ENCODE data around the gene TMX2.

Gene TMX2

GRCh38 chr11:57779276-57779675 lies 66.9 kb downstream of the TMX2 start:
- no peak for DNase-seq (ENCODE audit: extremely low read depth, insufficient read length)
- no peak for TF ChIP-seq CTCF (IDR thresholded peaks at IDR 0.05; ENCODE audit: insufficient read depth, low read length, poor library complexity, severe bottlenecking)

DNA sequence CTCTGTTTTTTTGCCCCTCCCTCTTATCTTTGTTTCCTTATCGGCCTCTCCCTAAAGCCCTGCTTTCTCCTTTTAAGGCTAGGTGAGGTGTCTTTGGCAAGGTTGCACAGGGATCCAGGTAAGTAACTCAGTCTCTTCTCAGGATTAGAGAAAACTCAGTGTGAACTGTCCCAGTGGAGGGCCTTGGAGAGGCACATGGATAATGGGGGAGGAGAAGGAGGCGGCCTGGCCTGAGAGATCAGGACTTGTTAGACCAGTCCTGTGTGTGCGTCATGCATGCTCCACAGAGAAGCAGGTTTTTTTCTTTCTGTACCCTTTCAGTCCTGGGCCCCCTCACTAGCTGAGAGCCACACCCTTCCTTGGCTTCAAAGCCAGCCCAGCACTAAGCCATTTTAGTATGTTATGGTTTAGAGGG lies 69.1 kb downstream of the TMX2 start:
- TF ChIP-seq CTCF (IDR thresholded peaks at IDR 0.05; ENCODE audit: insufficient read depth, low read length, poor library complexity, severe bottlenecking), result no peak
- no peak for DNase-seq (ENCODE audit: extremely low read depth, insufficient read length)
- Histone ChIP-seq H3K36me3 (ENCODE audit: control insufficient read depth, insufficient read depth, low read length) (no peaks in the 10 kb centered on the region), H3K27me3 (replicated peaks; ENCODE audit: control insufficient read depth, insufficient read depth, low read length) (no peaks in the 10 kb centered on the region), H3K4me3 (replicated peaks; ENCODE audit: low read depth, low read length) (no peak overlapping the region)

More at GRCh38 chr11:57779276-57779675, 66.9 kb downstream of the TMX2 start:
- Histone ChIP-seq H3K36me3 (ENCODE audit: control insufficient read depth, insufficient read depth, low read length) (no peaks in the 10 kb centered on the region), H3K27me3 (replicated peaks; ENCODE audit: control insufficient read depth, insufficient read depth, low read length) (no peaks in the 10 kb centered on the region), H3K4me3 (replicated peaks; ENCODE audit: low read depth, low read length) (no peak overlapping the region)

DNA sequence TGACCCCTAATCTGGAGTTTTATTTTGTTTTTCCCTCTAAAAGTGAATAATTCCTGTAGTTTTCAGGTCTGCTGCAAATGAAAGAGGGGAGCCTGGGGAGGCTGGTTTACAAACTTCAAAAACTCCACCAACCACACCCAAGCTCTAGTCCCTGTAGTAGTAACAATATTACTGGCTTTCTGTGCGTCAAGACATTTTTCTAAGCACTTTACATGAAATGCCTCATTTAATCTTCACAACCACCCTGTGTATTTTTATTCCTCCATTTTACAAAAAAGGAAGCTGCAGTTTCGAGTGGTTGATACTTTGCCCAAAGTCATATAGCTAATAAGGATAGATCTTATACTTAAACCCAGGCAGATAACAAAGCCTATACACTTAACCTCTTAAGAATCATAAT lies 72.7 kb downstream of the TMX2 start:
- no peak for TF ChIP-seq CTCF (IDR thresholded peaks at IDR 0.05; ENCODE audit: insufficient read depth, low read length, poor library complexity, severe bottlenecking)
- peak; percentile 19 for DNase-seq (ENCODE audit: extremely low read depth, insufficient read length)
- H3K4me3 ChIP-seq (replicated peaks; ENCODE audit: low read depth, low read length), result no peak overlapping the region
- H3K27me3 ChIP-seq (replicated peaks; ENCODE audit: control insufficient read depth, insufficient read depth, low read length), result no peaks in the 10 kb centered on the region
- H3K36me3 ChIP-seq (ENCODE audit: control insufficient read depth, insufficient read depth, low read length), result no peaks in the 10 kb centered on the region

- DNase-seq (ENCODE audit: extremely low read depth, insufficient read length), result no peak
- H3K36me3 ChIP-seq (ENCODE audit: control insufficient read depth, insufficient read depth, low read length), result no peaks in the 10 kb centered on the region
- no peaks in the 10 kb centered on the region for H3K27me3 ChIP-seq (replicated peaks; ENCODE audit: control insufficient read depth, insufficient read depth, low read length)
- TF ChIP-seq CTCF (IDR thresholded peaks at IDR 0.05; ENCODE audit: insufficient read depth, low read length, poor library complexity, severe bottlenecking), result no peak
- H3K4me3 ChIP-seq (replicated peaks; ENCODE audit: low read depth, low read length), result no peak overlapping the region
These were observed 74.0 kb downstream of the TMX2 start for GRCh38 chr11:57786436-57786835.

- no peaks in the 10 kb centered on the region for H3K27me3 ChIP-seq (replicated peaks; ENCODE audit: control insufficient read depth, insufficient read depth, low read length)
- no peak overlapping the region for H3K4me3 ChIP-seq (replicated peaks; ENCODE audit: low read depth, low read length)
These were observed 74.7 kb downstream of the TMX2 start for GRCh38 chr11:57787006-57787604.

More at GRCh38 chr11:57787006-57787604, 74.7 kb downstream of the TMX2 start:
- TF ChIP-seq CTCF (IDR thresholded peaks at IDR 0.05; ENCODE audit: insufficient read depth, low read length, poor library complexity, severe bottlenecking), result no peak
- no peaks in the 10 kb centered on the region for H3K36me3 ChIP-seq (ENCODE audit: control insufficient read depth, insufficient read depth, low read length)
- no peak for DNase-seq (ENCODE audit: extremely low read depth, insufficient read length)
